GM19351 (cell line): ENCODE results near the gene IL27RA.

ENCODE experiments used
- ATAC-seq: cut with Tn5 transposase; IDR thresholded peaks from one replicate; pipeline ENCODE4 v1.9.1; 2021; ENCODE audit warnings: mild to moderate bottlenecking, moderate library complexity; ENCODE audit not compliant: unreplicated experiment

Gene IL27RA

GRCh38 chr19:14082675-14082960 is 51.1 kb downstream of the IL27RA start:
- ATAC-seq = no peak

- no peak for ATAC-seq
Observed at GRCh38 chr19:14085309-14085995, 53.9 kb downstream of the IL27RA start, which contains the start of gene C19orf67. Gene C19orf67 (minus strand): TSS chr19:14085783. CDS start chr19:14085627, 156 bp downstream.

GRCh38 chr19:14086098-14086497 is 54.5 kb downstream of the IL27RA start:
- no peak for ATAC-seq

- ATAC-seq = no peak
Observed at GRCh38 chr19:14088634-14089411, 57.3 kb downstream of the IL27RA start.

GRCh38 chr19:14089412-14089661 is 57.8 kb downstream of the IL27RA start:
- ATAC-seq = no peak

- peak; percentile 29 for ATAC-seq
Observed at GRCh38 chr19:14089662-14090508, 58.3 kb downstream of the IL27RA start.

- peak; percentile 41 for ATAC-seq
Observed at GRCh38 chr19:14090509-14091080, 59.0 kb downstream of the IL27RA start, which contains the start of gene SAMD1. Gene SAMD1 (minus strand): TSS chr19:14090751.

GRCh38 chr19:14091081-14091812 is 59.7 kb downstream of the IL27RA start:
- ATAC-seq = peak; percentile 62

- ATAC-seq = peak; percentile 6
Observed at GRCh38 chr19:14091813-14092462, 60.4 kb downstream of the IL27RA start.

- no peak for ATAC-seq
Observed at GRCh38 chr19:14093117-14093823, 61.7 kb downstream of the IL27RA start.

- no peak for ATAC-seq
Observed at GRCh38 chr19:14094854-14095253, 63.3 kb downstream of the IL27RA start.

GRCh38 chr19:14096272-14096992 is 64.9 kb downstream of the IL27RA start:
- ATAC-seq = no peak

- no peak for ATAC-seq
Observed at GRCh38 chr19:14097532-14098151, 66.1 kb downstream of the IL27RA start.

GRCh38 chr19:14101003-14101545 is 69.5 kb downstream of the IL27RA start:
- no peak for ATAC-seq

- no peak for ATAC-seq
Observed at GRCh38 chr19:14102102-14102696, 70.6 kb downstream of the IL27RA start.

- ATAC-seq = no peak
Observed at GRCh38 chr19:14102756-14103155, 71.2 kb downstream of the IL27RA start.
